Ascending aorta (tissue), 2 donors: ENCODE results near the gene SMAD2. TPM values are rescaled to one million over a fixed set of nuclear protein-coding genes. Genes with fewer than 3 reads are reported as not detected.

Experiments
- DNase-seq, 2 donors: peaks; one replicate each; pipeline ENCODE4 v3.0.0-alpha.2; 2019; ENCODE audit warnings: low spot score in 2 of 2
- H3K27ac ChIP-seq, 2 donors: fragments of 200-600 bp; sonication (generic); one replicate each; pipeline ENCODE4 v1.5.1; 2016 to 2017; ENCODE audit warnings: mild to moderate bottlenecking in 1 of 2
- H3K27me3 ChIP-seq: fragments of 200-600 bp; sonication (generic); one replicate; pipeline ENCODE4 v1.5.1; 2017
- H3K36me3 ChIP-seq, 2 donors: fragments of 200-600 bp; sonication (generic); one replicate each; pipeline ENCODE4 v1.5.1; 2016
- H3K4me1 ChIP-seq, 2 donors: fragments of 200-600 bp; sonication (generic); one replicate each; pipeline ENCODE4 v1.5.1; 2016 to 2017; ENCODE audit warnings: mild to moderate bottlenecking in 1 of 2
- H3K4me3 ChIP-seq, 2 donors: fragments of 200-600 bp; sonication (generic); one replicate each; pipeline ENCODE4 v1.5.1; 2016 to 2017; ENCODE audit warnings: mild to moderate bottlenecking in 1 of 2
- H3K9me3 ChIP-seq, 2 donors: fragments of 200-600 bp; sonication (generic); one replicate each; pipeline ENCODE4 v1.5.1; 2016
- CTCF ChIP-seq, 3 experiments: fragments of 200-600 bp in 2 of 3; fragments of 450-650 bp in 1 of 3; sonication (generic) in 2 of 3; IDR thresholded peaks; one replicate each; pipeline ENCODE4 v1.5.1; 2016 to 2019; ENCODE audit warnings: antibody characterized with exemption in 3 of 3, mild to moderate bottlenecking in 1 of 3, moderate library complexity in 1 of 3
- intact Hi-C: fragments of 100-400 bp; cut with DNase I; formaldehyde crosslinking; loops from one replicate; pipeline ENCODE4 v1.15.1; 2023
- total RNA-seq: library from RNA; depleted of rRNA; stranded (reverse); fragments of >200 nt; gene quantifications from one replicate; pipeline ENCODE4 v1.1.0, GENCODE V29; 2016

SMAD2 gene
- total RNA-seq, 1 donor from 2014 or later = 14.0 TPM

GRCh38 chr18:47794725-47795433, 135.6 kb downstream of the SMAD2 start:
- DNase-seq = no peak
- H3K4me3 ChIP-seq = peak overlapping the region; percentile 3 to 9
- no peak overlapping the region for H3K27ac ChIP-seq
- no peaks in the 10 kb centered on the region for H3K36me3 ChIP-seq
- H3K27me3 ChIP-seq = no peaks in the 10 kb centered on the region
- H3K9me3 ChIP-seq = no peaks in the 10 kb centered on the region
- TF ChIP-seq CTCF (IDR thresholded peaks at IDR 0.05) = no peak
- peaks cover 0 to 6% of the 10 kb centered on the region in 2 donors for H3K4me1 ChIP-seq
- intact Hi-C loops = no loop called here

GRCh38 chr18:47793609-47794008, 136.8 kb downstream of the SMAD2 start:
- no peak for TF ChIP-seq CTCF (IDR thresholded peaks at IDR 0.05)
- Histone ChIP-seq H3K27me3 (no peaks in the 10 kb centered on the region), H3K27ac (no peak overlapping the region), H3K4me3 (no peak overlapping the region), H3K4me1 (peaks cover 0 to 6% of the 10 kb centered on the region in 2 donors), H3K36me3 (no peaks in the 10 kb centered on the region), H3K9me3 (no peaks in the 10 kb centered on the region)
- no peak for DNase-seq
- intact Hi-C loops = no loop called here

DNA sequence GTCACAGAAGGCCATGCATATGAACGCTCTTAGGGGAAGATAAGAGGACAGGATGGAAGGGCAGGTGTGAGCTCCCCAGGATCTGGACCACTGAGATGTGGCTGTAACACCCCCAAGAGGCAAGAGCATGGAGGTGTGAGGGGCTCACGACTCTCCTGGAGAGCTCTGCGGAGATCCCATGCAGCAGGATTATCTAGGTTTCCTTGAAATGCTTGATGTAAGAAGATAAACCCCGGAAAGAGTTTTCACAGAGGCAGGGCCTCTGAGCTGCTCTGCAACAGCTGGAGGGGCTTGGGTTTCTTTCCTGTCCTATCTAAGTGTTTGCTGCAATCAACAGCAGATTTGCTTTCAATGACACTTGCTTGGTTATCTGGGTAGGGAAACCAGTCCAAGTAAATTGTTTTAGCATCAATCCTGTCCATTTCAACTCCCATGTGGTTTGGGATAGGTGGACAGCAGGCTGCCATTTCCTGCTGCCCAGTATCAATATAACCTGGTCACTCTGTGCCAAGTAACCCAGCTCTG, 138.9 kb downstream of the SMAD2 start:
- intact Hi-C loops = no loop called here
- Histone ChIP-seq H3K9me3 (no peaks in the 10 kb centered on the region), H3K4me1 (peaks cover 0 to 6% of the 10 kb centered on the region in 2 donors), H3K27me3 (no peaks in the 10 kb centered on the region), H3K27ac (no peak overlapping the region), H3K4me3 (no peak overlapping the region), H3K36me3 (no peaks in the 10 kb centered on the region)
- no peak for TF ChIP-seq CTCF (IDR thresholded peaks at IDR 0.05)
- no peak for DNase-seq

- Histone ChIP-seq H3K4me3 (no peak overlapping the region), H3K27me3 (no peaks in the 10 kb centered on the region), H3K4me1 (peaks cover 0 to 2% of the 10 kb centered on the region in 2 donors), H3K9me3 (no peaks in the 10 kb centered on the region), H3K36me3 (no peaks in the 10 kb centered on the region), H3K27ac (no peak overlapping the region)
- intact Hi-C loops = no loop called here
- TF ChIP-seq CTCF (IDR thresholded peaks at IDR 0.05) = no peak
- DNase-seq = no peak
Observed at GRCh38 chr18:47790036-47790435, 140.4 kb downstream of the SMAD2 start.

DNA sequence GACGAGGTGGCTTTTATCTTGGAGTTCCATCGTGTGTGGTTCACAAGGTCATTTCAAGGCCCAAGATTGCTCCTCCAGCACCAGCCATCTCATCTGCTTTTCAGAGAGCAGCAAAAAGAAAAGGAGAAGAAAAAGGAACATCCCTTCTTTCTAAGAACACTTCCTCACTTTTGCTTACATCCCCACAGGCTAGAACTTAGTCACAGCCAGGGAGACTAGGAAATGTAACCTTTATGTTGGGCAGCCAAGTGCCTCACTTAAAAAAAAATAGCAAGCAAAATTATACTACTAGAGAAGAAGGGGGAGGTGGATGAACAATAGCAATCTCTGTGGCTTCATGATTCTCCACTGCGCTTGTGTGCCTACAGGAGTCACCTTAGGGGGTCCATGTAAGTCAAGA, 141.8 kb downstream of the SMAD2 start:
- intact Hi-C loops = no loop called here
- H3K27me3 ChIP-seq = no peaks in the 10 kb centered on the region
- no peaks in the 10 kb centered on the region for H3K9me3 ChIP-seq
- H3K36me3 ChIP-seq = no peaks in the 10 kb centered on the region
- no peak overlapping the region for H3K27ac ChIP-seq
- DNase-seq = no peak
- no peak overlapping the region for H3K4me3 ChIP-seq
- H3K4me1 ChIP-seq = no peaks in the 10 kb centered on the region
- TF ChIP-seq CTCF (IDR thresholded peaks at IDR 0.05) = no peak
